HG02943 (cell line): ENCODE measurements around the gene ATG7.
"Not testable (repeated sequence)": the region's sequence is repeated elsewhere in the genome, so short reads cannot be mapped to it uniquely, and the experiment has no call there.

ENCODE experiments used
- ATAC-seq: cut with Tn5 transposase; IDR thresholded peaks from one replicate; pipeline ENCODE4 v1.9.1; 2021; ENCODE audit warnings: mild to moderate bottlenecking, low read depth, moderate library complexity; ENCODE audit not compliant: unreplicated experiment

Gene ATG7

DNA sequence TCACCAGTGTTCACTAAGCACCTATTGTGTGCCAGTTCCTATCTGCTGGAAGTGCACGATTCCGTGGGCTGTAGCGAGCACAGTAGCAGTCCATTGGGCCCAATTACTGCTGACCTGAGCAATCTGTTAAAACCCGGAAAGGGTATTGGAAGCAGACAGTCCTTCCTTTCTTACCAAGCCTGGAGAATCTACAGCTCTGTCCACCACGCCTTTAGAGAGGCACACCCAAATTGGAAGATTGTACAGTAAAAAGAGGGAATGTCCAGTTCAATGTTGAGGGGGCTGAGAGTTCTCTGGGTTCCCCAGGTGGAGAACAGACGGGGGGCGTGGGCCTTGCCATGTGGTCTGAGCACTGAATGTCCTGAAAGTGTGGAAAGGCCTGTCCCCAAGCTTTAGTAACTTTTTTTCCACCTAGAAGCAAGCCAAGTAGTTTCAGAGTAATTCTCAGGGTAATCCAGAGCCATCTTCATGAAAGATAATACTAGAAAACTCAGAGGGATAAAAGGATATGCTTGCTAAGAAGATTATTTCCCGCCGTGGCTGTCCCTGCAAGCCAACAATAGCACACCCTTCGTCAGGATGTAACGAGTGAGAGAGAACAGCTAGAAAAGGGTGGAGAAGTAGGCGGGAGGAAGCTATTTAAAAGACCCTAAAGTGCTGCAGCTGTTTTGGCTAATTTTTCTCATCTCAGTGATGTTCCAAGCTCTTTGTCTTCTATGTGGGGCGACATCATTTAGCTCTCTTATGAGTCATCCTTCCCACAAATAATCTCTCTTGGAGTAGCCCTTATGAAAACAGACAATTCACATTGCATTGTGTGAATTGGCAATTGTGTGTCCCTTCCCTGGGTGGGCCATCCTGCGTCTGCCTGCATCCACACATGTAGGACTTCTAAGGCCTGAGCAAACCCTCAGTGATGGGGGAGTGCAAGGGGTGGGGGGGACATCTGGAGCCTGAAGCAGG is 181.0 kb downstream of the ATG7 start:
- ATAC-seq, result no peak

DNA sequence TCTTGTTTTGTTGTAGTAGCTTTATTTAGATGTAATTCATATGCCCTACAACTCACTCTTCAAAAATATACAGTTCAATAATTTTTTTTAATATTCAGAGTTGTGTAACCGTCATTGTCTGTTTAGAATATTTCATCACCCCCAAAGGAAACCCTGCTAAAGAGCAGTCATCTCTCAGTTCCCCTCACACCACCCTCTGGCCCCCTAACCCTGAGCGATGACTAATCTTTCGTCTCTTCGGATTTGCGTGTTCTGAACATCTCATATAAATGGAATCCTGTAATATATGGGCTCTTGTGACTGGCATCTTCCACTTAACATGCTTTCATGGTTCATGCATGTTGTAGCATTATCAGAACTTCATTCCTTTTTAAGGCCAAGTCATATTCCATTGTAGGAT is 183.8 kb downstream of the ATG7 start:
- ATAC-seq, result no peak

DNA sequence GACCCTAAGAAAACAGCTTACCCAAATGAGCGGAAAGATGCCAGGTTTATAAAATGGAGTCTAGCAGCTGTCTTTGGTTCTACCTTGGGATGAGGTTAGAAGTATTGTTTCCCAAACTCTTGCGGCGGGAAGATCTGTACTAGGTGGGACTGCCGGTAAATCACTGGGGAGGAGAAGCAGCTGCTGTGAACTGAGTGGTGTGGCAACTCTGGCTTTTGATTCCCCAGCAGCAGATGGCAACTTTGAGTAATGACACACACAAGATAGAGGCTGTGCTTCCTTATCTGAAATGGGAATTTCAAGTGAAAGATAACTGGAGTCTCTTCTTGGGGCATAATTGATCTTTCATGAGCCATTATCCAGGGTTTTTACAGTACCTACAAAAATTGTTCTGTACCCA is 184.9 kb downstream of the ATG7 start:
- no peak for ATAC-seq

- ATAC-seq, result no peak
Measured at GRCh38 chr3:11459186-11459824, 187.1 kb downstream of the ATG7 start.

DNA sequence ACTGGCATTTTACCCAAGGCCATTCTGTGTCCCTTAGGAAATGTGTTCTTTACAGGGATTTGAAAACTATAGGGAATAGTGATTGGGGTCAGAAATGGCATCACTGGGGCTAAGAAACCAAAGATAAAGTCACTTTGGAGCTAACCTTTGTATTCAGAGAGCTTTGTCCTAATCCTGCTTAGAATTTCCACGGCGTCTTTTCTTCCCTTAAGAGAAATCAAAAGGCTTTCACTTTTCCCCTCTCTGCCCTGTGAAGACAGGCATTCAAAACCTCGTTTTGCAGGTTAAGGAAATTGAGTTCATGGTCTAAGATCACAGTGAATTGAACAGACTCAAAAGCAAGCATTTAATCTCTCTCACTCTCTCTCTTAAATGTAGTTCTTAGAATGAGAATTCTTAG is 189.0 kb downstream of the ATG7 start:
- no peak for ATAC-seq

DNA sequence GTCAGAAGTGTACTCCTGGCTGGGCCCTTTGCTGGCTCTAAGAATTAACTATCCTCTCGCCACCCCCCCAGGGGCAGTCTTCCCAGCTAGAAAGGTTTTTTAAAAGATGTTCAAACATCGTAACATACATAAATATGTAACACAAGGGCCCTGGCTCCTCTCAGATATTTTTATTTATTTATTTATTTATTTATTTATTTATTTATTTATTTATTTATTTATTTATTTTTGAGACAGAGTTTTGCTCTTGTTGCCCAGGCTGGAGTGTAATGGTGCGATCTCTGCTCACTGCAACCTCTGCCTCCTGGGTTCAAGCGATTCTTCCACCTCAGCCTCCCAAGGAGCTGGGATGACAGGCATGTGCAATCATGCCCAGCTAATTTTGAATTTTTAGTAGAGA is 190.5 kb downstream of the ATG7 start:
- not testable (repeated sequence) for ATAC-seq

GRCh38 chr3:11463591-11463990 is 191.4 kb downstream of the ATG7 start:
- ATAC-seq, result no peak

DNA sequence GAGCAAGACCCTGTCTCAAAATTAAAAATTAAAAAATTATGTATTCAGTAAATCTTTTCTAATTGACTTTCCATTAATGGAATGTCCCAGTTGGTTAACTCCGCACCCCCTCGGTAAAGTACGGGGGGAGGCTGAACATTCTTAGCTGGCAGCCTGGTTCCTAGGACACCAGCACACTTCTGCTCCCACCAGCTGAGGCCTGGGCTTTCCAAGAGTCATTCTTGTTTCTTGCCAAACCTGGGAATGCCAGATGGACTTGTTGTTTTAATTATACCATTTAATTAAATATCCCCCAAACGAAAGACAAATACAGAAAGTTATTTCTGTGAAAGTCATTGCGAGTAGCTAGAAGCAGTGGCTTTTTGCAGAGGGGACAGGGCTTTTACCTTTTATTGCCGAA is 192.2 kb downstream of the ATG7 start:
- ATAC-seq, result no peak

DNA sequence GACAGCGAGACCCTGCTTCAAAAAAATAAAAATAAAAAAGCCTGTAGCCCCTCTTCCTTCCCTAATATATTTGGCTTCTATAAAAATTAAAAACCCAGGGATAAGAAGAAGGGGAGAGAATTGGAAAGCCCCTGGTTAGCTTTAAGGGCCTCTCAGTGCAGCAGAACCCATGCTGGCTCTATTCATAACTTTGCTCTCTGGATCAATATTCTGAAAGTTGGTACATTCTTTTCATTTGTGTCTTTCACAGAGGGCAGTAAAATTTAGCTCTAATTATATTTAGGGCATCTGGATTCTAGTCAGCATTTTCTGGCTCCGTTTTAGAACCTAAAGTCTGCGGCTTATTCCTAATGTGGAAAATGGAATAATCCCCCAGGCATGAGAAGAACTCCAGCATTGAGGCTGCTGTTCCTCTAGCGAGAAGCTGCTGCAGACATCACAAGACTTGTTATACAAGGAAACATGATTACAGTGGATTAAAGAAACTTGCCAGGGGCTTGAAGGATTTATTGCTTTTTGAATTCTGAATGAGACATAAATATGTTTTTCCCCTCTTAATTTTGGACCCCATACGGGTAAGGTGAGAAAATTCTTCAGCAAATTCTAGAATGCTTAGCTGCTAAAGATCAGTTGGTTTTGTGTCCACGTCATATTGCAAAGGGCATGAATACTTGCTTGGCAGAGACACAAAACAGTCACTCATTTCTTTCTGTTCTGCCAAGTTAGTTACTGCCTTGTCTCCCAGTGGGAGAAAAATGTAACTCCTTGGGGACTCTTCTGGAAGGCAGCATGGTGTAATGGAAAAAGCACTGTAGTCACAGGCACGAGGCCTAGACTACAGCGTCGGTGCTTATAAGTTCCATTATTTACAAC is 193.8 kb downstream of the ATG7 start:
- no peak for ATAC-seq

- ATAC-seq, result no peak
Measured at GRCh38 chr3:11467875-11468274, 195.7 kb downstream of the ATG7 start.

DNA sequence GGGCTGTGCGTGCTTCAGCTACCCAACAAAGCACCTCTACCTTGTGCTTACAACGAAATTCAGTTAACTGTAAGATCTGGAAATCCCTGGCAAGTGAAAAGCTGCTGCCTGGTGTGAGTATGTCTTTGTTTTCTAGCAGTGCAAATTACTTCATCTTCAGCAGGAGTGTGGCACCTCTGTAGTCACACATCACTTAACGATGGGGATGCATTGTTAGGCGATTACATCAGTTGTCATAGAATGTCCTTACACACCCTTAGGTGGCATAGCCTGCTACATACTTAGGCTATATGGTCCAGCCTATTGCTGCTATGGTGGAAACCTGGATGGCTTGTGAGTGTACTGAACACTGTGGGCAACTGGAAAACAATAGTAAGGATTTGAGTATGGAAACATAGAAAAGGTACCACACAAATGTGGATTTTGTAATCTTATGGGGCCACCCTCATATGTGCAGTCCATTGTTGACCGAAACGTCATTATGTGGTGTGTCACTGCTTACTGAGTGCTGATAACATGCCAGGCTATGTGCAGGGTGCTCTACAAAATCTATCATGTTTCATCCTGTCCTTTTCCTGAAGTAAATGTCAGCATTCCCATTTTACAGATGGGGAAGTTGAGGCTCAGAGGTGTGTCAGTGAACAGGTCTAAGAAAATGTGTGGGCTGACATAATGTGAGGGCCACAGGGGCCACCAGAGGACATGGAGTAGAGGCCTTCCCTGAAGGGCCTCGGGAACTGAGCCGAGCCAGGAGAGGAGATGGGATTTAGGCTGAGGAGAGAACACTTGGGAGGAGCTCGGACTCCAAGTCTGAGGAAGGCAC is 198.0 kb downstream of the ATG7 start:
- no peak for ATAC-seq

DNA sequence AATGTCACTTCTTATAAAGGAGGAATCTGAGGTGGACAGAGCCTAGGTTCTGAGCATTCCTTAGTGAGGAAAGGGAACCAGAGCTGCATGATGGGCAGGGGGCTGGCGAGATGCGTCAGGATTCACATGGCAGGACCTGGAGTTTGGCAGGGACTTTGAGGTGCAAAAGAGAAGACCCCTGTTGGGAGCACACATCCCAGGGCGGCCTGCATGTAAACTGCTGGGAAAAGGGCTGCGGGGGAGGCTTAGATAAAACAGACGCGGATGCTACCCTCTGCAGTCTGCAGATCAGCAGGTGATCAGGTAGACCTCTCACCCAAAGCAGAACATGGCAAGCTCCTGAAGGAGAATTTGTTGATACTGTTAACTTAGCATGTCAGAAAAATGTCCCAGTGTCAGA is 203.1 kb downstream of the ATG7 start:
- no peak for ATAC-seq

- ATAC-seq, result no peak
Measured at GRCh38 chr3:11476735-11477144, 204.5 kb downstream of the ATG7 start.

DNA sequence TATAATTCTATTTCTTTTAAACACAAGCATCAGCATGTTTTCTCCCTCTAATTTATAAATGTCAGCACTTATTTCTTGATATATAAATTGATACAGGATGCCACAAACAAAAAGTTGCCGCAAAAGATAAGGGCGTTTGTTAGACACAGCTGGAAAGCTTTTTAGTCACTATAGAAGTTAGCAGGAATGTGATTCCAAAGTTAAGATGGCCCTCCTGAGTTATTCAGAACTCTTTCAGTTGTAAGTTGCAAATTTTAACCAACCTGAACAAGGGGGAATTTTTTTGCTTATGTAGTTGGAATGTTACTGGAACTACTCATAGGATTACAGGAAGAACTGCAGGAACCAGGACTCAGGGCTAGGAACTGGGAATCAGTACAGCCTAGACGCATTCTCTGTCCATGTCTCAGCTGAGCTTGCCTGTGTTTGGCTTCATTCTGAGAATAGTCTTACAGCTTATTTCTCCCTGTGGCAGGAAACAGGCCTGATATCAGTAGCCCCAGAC is 205.3 kb downstream of the ATG7 start:
- no peak for ATAC-seq

DNA sequence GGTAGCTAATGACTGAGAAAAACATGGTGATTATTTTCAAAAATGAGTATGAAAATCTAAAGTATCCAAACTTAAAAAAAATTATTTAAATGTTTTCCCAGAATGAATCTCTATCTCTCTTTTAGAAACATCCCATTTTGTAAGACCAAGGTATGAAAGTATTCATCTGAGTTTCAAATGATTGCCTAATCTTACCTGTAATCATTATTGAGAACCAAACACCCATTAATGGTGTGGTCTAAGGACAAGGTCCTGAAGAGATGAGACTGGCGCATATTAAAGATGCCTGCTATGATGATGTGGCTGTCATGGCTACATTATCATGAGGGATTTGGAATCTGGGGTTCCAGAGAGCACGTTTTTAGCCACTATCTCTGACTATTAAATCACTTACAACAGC is 206.0 kb downstream of the ATG7 start:
- no peak for ATAC-seq

GRCh38 chr3:11479221-11479620 is 207.0 kb downstream of the ATG7 start:
- ATAC-seq, result no peak

DNA sequence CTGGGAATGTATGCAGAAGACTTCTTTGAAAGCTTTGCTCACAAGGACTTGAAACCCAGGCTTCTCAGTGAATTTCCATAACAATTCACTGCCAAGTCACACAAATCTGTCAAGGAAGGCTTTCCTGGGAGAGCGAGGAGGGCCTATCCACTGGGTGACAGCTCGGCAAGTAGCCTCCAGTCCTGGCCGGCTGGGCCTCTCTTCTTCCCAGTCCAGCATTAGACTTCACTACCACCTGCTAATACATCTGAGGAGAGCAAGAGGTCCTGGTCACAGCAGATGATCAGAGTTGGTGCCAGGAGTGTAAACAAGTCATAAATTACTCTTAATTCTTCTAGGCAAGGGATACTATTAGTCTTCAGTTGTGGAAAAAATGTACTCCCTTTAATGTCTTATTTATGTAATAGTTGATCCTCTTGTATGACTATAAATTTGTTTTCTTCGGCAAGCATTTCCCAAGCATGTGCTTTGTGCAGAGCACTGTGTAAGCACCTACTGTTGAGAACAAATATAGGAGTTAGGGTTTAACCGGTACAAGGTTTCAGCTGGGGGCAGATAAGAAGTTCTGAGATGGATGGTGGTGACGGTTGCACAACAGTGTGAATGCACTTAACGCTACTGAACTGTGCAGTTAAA is 208.6 kb downstream of the ATG7 start:
- no peak for ATAC-seq

DNA sequence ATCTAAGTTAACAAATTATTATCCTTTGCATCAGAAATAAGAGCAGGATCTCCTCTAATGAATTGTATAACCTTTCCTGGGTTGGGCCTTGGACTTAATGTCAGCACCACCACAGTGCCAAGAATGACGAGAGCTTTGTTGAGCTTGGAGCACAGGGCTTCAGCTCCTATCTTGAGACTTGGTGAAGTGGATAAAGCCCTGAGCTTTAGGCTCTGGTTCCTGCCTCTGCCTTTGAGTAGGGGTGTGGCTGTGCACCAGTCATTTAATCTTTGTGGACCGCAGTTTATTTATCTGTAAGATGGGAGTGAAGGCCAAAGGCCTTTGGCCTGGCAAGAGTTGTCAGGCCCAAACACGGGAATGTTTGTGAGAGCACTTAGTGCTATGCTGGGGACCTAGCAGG is 209.4 kb downstream of the ATG7 start:
- no peak for ATAC-seq

GRCh38 chr3:11482021-11482420 is 209.8 kb downstream of the ATG7 start:
- no peak for ATAC-seq
